ENCODE data around the gene TMEM203. TPM values are rescaled to one million over a fixed set of nuclear protein-coding genes. Genes with fewer than 3 reads are reported as not detected.

The TMEM203 gene
- total and polyA plus RNA-seq, 2 of the 13 experiments (the other 11 are each of a cell fraction or from before 2014, with no cell fraction given) = 23.4 to 36.7 TPM

DNA sequence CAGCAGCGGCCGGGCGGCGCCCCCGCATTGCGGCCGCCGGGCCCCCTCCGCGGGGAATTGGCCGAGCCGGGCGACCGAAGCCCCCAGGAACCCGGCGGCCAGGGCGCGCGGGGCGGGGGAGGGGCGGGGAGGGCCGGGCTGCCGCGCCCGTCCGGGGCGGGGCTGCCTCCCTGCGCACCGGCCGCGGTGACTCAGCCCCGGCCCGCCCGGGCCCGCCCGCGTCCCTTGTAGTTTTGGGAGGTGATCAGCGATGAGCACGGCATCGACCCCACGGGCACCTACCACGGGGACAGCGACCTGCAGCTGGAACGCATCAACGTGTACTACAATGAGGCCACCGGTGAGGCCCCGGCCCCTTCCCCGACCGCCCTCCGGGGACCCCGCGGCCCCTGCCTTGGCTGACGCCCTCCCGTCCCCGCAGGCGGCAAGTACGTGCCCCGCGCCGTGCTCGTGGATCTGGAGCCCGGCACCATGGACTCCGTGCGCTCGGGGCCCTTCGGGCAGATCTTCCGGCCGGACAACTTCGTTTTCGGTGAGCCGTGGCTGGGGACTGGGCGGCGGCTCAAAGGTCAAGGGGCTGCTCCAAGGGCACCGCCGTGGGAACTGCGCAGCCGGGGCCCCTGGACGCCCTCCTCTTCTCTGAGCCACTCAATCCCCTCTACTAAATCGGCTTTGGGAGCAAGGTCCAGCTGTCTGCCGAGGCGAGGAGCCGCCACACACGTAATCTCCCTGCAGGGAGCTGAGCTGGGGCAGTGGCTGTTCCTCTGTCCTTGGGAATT lies 36.2 kb upstream of the TMEM203 start (continued):
- TF ChIP-seq PAWR (CRISPR knock-in tag; IDR thresholded peaks at IDR 0.05; ENCODE audit: borderline replicate concordance) (no peak), ZZZ3 (CRISPR knock-in tag; IDR thresholded peaks at IDR 0.05; ENCODE audit: borderline replicate concordance) (peak; percentile 31; the same call in 1 of the 2 replicates), KLF12 (CRISPR knock-in tag; IDR thresholded peaks at IDR 0.05; ENCODE audit: borderline replicate concordance) (no peak), ZNF775 (CRISPR knock-in tag; IDR thresholded peaks at IDR 0.05; ENCODE audit: borderline replicate concordance) (no peak), FIP1L1 (IDR thresholded peaks at IDR 0.05; ENCODE audit: borderline replicate concordance, insufficient read depth, low read depth, low read length) (no peak), FOXA3 (CRISPR knock-in tag; IDR thresholded peaks at IDR 0.05) (0 out of 2 replicates have a peak, but pooled peaks have one; percentile 3), ZNF251 (CRISPR knock-in tag; IDR thresholded peaks at IDR 0.05) (no peak), ZNF17 (CRISPR knock-in tag; IDR thresholded peaks at IDR 0.05) (no peak), ZNF33B (CRISPR knock-in tag; IDR thresholded peaks at IDR 0.05) (peak; percentile 86; the same call in 1 of the 2 replicates)
- TF ChIP-seq, protein P1, sequence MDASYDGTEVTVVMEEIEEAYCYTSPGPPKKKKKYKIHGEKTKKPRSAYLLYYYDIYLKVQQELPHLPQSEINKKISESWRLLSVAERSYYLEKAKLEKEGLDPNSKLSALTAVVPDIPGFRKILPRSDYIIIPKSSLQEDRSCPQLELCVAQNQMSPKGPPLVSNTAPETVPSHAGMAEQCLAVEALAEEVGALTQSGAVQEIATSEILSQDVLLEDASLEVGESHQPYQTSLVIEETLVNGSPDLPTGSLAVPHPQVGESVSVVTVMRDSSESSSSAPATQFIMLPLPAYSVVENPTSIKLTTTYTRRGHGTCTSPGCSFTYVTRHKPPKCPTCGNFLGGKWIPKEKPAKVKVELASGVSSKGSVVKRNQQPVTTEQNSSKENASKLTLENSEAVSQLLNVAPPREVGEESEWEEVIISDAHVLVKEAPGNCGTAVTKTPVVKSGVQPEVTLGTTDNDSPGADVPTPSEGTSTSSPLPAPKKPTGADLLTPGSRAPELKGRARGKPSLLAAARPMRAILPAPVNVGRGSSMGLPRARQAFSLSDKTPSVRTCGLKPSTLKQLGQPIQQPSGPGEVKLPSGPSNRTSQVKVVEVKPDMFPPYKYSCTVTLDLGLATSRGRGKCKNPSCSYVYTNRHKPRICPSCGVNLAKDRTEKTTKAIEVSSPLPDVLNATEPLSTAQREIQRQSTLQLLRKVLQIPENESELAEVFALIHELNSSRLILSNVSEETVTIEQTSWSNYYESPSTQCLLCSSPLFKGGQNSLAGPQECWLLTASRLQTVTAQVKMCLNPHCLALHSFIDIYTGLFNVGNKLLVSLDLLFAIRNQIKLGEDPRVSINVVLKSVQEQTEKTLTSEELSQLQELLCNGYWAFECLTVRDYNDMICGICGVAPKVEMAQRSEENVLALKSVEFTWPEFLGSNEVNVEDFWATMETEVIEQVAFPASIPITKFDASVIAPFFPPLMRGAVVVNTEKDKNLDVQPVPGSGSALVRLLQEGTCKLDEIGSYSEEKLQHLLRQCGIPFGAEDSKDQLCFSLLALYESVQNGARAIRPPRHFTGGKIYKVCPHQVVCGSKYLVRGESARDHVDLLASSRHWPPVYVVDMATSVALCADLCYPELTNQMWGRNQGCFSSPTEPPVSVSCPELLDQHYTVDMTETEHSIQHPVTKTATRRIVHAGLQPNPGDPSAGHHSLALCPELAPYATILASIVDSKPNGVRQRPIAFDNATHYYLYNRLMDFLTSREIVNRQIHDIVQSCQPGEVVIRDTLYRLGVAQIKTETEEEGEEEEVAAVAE (CRISPR knock-in tag; IDR thresholded peaks at IDR 0.05; ENCODE audit: borderline replicate concordance) = peak; percentile 43; the same call in 1 of the 2 replicates
- TF ChIP-seq, protein P2, sequence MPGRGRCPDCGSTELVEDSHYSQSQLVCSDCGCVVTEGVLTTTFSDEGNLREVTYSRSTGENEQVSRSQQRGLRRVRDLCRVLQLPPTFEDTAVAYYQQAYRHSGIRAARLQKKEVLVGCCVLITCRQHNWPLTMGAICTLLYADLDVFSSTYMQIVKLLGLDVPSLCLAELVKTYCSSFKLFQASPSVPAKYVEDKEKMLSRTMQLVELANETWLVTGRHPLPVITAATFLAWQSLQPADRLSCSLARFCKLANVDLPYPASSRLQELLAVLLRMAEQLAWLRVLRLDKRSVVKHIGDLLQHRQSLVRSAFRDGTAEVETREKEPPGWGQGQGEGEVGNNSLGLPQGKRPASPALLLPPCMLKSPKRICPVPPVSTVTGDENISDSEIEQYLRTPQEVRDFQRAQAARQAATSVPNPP (CRISPR knock-in tag; IDR thresholded peaks at IDR 0.05) = no peak
- TF ChIP-seq, protein P3, sequence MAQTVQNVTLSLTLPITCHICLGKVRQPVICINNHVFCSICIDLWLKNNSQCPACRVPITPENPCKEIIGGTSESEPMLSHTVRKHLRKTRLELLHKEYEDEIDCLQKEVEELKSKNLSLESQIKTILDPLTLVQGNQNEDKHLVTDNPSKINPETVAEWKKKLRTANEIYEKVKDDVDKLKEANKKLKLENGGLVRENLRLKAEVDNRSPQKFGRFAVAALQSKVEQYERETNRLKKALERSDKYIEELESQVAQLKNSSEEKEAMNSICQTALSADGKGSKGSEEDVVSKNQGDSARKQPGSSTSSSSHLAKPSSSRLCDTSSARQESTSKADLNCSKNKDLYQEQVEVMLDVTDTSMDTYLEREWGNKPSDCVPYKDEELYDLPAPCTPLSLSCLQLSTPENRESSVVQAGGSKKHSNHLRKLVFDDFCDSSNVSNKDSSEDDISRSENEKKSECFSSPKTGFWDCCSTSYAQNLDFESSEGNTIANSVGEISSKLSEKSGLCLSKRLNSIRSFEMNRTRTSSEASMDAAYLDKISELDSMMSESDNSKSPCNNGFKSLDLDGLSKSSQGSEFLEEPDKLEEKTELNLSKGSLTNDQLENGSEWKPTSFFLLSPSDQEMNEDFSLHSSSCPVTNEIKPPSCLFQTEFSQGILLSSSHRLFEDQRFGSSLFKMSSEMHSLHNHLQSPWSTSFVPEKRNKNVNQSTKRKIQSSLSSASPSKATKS (CRISPR knock-in tag; IDR thresholded peaks at IDR 0.05) = no peak; the same call in 1 of the 2 replicates
- TF ChIP-seq, protein P4, sequence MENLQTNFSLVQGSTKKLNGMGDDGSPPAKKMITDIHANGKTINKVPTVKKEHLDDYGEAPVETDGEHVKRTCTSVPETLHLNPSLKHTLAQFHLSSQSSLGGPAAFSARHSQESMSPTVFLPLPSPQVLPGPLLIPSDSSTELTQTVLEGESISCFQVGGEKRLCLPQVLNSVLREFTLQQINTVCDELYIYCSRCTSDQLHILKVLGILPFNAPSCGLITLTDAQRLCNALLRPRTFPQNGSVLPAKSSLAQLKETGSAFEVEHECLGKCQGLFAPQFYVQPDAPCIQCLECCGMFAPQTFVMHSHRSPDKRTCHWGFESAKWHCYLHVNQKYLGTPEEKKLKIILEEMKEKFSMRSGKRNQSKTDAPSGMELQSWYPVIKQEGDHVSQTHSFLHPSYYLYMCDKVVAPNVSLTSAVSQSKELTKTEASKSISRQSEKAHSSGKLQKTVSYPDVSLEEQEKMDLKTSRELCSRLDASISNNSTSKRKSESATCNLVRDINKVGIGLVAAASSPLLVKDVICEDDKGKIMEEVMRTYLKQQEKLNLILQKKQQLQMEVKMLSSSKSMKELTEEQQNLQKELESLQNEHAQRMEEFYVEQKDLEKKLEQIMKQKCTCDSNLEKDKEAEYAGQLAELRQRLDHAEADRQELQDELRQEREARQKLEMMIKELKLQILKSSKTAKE (CRISPR knock-in tag; IDR thresholded peaks at IDR 0.05; ENCODE audit: borderline replicate concordance) = no peak
- TF ChIP-seq, protein P5, sequence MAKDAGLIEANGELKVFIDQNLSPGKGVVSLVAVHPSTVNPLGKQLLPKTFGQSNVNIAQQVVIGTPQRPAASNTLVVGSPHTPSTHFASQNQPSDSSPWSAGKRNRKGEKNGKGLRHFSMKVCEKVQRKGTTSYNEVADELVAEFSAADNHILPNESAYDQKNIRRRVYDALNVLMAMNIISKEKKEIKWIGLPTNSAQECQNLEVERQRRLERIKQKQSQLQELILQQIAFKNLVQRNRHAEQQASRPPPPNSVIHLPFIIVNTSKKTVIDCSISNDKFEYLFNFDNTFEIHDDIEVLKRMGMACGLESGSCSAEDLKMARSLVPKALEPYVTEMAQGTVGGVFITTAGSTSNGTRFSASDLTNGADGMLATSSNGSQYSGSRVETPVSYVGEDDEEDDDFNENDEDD (CRISPR knock-in tag; IDR thresholded peaks at IDR 0.05; ENCODE audit: borderline replicate concordance) = no peak
